Tibial nerve (tissue), 3 donors: ENCODE measurements around the gene CMTM6.

ENCODE experiments used
- POLR2A ChIP-seq, 2 donors: fragments of 450-650 bp; IDR thresholded peaks; one replicate each; pipeline ENCODE4 v1.6.1; 2017; ENCODE audit warnings: antibody characterized with exemption in 2 of 2, mild to moderate bottlenecking in 2 of 2, moderate library complexity in 2 of 2
- TF ChIP-seq, protein P1 (sequence below), 5 experiments: fragments of 200-600 bp in 3 of 5; fragments of 450-650 bp in 2 of 5; sonication (generic) in 3 of 5; IDR thresholded peaks; one replicate each; pipeline ENCODE4 v1.5.1; 2016 to 2019; ENCODE audit warnings: antibody characterized with exemption in 5 of 5, mild to moderate bottlenecking in 3 of 5, moderate library complexity in 2 of 5

DNA sequence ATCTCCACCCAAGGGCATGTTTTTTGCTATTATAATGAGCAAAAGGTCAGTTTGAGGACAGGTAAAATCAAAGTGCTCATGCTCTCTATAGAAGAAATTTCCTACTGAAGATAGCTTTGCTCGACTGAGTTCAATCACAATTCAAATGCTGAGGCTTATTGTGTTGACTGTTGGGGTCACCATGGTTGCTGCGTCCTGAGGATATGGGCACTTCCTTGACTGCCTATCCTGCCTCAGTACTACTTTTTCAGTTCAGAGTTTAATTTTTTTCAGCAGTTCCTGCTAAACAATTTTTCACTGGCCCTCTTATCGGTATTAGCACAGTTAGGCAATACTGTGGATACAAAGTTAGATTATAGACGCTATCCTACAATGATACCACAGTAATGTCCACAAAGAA, 3.8 kb upstream of the CMTM6 start:
- TF ChIP-seq, protein P1, sequence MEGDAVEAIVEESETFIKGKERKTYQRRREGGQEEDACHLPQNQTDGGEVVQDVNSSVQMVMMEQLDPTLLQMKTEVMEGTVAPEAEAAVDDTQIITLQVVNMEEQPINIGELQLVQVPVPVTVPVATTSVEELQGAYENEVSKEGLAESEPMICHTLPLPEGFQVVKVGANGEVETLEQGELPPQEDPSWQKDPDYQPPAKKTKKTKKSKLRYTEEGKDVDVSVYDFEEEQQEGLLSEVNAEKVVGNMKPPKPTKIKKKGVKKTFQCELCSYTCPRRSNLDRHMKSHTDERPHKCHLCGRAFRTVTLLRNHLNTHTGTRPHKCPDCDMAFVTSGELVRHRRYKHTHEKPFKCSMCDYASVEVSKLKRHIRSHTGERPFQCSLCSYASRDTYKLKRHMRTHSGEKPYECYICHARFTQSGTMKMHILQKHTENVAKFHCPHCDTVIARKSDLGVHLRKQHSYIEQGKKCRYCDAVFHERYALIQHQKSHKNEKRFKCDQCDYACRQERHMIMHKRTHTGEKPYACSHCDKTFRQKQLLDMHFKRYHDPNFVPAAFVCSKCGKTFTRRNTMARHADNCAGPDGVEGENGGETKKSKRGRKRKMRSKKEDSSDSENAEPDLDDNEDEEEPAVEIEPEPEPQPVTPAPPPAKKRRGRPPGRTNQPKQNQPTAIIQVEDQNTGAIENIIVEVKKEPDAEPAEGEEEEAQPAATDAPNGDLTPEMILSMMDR (IDR thresholded peaks at IDR 0.05), result no peak
- TF ChIP-seq POLR2A (IDR thresholded peaks at IDR 0.05), result no peak
